GM18951 (cell line): ENCODE data around the gene ELMO1.

Source experiments
- POLR2A ChIP-seq: IDR thresholded peaks from 4 replicates; pipeline ENCODE4 v1.6.1; 2011; ENCODE audit warnings: mild to moderate bottlenecking; ENCODE audit not compliant: insufficient read length, insufficient read depth; ENCODE audit errors: extremely low read depth
- in situ Hi-C: fragments of 300-500 bp; cut with MboI; formaldehyde crosslinking; loops from one replicate; pipeline ENCODE4 v1.12.0; 2022; ENCODE audit warnings: low sequenced_read_pairs, mixed read lengths, inconsistent platforms; ENCODE audit not compliant: unreplicated experiment

Gene ELMO1

DNA sequence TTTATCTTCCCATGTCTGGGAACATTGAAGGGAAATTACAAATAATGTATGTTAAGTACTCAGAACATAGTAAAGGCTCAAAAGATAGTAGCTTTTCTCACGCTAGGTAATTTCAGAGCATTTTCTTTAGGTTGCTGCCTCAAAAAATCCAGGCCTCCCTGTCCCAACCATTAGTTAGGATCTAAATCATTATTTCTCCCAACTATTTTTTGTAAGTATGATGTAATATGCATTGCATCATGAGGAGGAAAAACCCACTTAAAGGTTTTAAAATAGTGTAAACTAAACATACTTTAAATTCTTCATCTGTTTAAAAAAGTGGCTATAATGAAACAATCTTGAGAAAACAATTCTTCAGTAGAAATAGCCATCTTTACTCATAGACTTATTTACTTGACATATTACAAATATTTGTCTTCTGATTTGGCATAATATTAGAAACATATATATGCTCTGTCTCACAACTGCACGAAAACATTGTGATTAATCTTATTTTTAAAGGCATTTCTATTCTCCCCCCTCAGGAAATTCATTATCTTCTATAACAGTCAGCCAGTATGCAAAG is 329.3 kb downstream of the ELMO1 start:
- in situ Hi-C loops, result no loop called here
- no peak for TF ChIP-seq POLR2A

DNA sequence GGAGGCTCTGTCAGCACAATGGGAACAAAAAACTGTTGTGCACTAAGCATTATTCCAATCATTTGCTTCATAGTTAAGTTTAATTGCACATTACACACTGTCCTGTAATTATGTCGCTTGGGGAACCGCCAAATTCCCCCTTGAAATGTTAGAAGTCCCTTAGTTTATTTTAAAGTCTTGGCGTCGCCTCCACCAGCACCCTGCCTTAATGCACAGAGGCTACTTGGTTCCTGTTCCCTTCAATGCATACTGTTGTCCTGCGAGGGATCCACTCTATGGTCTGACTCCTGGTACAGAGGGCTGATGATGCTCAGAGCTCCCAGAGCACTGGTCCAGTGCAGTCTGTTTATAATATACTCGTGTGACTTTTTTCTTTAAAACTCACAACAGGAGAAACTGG is 330.7 kb downstream of the ELMO1 start:
- no peak for TF ChIP-seq POLR2A
- in situ Hi-C loops, result no loop called here

DNA sequence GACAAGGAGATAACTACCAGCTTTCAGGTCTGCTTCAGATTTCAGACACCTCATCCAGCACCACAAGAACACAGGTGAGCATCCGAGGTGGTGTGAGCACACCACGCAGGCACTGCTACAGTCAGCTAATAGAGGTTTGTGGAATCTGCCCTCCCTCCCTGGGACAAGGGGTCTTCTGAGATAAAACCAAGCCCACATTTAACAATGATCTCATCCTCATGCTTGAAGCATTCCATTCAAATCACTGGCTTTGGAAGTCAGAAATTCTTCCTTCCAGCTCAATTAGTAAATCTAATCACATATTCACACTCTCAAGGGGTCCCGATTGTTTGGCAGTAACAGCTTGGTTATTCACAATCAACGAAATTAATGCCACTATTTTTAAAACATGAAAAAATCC is 331.4 kb downstream of the ELMO1 start:
- no peak for TF ChIP-seq POLR2A

DNA sequence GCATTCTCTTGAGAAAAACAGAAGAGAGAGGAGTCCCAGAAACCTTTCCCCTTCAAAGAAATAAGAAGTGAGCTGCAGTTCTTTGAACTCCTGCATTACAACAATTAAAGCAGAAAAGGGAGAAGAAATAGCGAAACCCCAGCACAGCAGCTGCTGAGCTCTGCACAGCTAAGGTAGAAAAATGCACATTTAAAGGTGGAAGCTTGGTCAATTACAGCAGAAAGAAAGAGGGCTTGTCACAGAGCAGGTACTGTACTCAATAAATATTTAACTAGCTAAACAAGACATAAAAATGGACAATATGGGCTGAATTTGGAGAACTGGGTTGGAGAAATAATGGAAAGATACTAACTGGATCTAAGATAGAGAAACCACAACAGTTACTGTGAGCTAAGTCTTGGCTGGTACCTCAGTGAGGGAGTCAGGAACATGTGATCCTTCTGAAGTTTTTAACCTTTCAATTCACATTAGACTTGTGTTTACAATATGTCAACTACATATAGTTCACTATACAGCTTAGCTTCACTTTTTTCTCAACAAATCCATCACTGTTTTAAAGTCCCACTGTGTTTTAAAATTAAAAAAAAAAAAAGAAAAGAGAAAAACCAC is 332.5 kb downstream of the ELMO1 start:
- no peak for TF ChIP-seq POLR2A
- in situ Hi-C loops, result no loop called here

More for the DNA sequence above, 331.4 kb downstream of the ELMO1 start:
- in situ Hi-C loops, result no loop called here

DNA sequence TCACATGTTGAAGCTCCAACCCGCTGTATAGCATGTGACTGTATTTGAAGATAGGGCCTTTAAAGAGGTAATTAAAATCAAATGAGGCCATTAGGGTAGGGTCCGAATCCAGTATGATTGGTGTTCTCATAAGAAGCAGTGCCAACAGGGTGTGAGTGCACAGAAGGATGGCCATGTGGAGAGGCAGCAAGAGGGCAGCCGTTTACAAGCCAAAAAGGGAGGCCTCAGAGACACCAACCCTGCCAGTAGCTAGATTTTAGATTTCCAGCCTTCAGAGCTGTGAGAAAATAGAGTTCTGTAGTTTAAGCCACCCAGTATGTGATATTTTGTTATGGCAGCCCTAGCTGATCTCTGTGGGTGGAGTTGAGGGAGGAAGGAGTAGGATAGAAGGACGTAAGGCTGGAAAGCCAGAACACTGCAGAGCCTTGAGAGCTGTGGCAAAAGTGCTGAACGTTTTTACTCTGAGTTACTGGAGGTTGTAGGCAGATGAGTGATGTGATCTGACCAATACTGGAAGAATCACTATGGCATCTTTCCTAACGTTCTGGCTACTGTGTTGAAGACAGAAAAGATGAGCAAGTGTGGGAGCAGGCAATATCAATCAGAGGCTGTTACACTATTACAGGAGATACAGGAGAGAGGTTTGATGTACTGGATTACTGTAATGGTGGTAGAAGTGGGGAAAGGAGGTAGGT is 334.9 kb downstream of the ELMO1 start:
- no peak for TF ChIP-seq POLR2A
- in situ Hi-C loops, result no loop called here

DNA sequence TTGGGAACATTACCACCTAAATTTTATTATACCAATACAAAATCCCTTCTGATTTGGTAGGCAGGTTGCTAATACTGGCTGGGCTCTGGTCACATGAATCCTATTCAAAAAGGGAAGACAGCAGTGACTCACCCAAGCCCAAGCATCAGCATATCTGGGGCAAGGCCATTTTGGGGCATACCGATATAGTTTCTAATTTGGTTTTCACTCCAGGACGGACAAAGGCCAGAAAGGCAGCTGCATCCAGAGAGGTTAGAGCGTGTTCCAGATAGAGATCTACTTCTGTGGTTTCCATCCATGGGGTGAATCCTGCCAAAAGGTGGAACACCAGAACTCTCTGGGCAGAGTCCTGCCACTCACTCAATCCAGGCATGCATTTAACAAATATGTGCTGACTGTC is 335.8 kb downstream of the ELMO1 start:
- TF ChIP-seq POLR2A, result no peak
- in situ Hi-C loops, result no loop called here

DNA sequence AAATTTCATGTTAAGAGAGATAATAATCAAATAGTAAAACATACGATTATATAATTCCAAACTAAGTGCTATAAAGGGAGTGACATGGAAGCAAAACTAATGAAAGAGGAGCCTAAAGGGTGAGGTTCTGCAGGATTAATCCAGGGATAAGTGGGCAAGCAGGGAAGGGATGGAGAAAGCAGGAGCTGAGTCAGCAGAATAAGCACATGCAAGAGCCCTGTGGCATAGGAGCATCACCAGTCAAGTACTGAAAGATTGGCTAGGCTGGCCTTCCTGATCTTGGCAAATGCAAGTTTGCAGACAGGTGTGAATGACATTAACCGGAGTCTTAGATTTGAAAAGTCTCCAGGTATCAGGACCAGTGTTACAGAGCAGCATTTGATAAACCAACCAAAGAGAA is 336.4 kb downstream of the ELMO1 start:
- no peak for TF ChIP-seq POLR2A
- in situ Hi-C loops, result no loop called here

DNA sequence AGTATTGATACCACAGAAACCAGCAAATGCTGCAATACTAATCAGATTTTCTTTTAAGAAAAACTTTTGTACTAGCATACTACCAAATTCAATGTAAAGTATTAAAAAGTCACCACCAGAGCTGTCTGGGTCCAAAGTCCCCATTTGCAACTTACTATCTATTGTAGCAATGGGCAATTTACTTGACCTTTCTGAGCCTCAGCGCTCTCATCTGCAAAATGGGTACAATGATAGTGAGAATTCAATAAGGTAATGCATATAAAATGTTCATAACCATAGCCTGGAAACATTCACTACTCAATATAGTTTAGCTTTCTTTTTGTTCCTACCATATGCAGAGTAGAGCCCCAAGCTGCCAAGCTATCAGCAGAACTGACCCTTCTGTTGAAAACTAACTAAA is 337.2 kb downstream of the ELMO1 start:
- no peak for TF ChIP-seq POLR2A
- in situ Hi-C loops, result no loop called here

DNA sequence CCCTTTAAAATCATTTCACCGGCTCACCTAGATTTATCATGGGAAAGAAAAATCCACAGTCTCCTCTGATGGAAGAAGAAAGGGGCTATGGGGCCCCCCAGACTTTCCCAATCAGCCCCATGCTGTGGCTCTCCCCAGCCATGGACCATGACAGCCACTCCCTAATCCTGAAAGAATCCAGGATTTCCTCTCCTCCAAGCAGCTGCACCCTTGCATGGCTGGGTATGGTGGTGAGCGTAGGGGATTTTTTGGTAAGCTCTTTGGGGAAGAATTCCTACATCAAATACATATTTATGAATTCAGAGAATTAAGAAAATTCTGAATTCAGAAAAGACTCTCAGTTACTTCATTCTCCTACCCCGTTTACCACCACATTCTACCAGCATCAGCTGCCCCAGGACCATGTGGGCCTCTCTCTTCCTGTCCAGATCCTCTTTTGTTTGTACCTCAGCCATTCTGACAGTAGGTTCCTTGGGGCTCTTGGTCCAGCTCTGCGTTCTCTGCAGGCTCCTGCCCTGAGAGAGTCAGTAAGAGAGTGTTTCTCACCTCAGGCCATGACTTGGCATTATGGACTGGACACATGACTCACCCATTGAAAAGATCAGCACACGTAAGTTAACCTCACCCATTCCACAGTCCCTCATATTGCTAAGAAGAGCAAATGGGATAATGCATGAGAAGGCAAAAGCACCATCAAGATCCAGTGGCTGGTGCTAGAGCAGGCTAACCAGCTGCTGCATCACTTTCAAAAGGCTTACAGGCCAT is 337.8 kb downstream of the ELMO1 start:
- in situ Hi-C loops, result no loop called here

DNA sequence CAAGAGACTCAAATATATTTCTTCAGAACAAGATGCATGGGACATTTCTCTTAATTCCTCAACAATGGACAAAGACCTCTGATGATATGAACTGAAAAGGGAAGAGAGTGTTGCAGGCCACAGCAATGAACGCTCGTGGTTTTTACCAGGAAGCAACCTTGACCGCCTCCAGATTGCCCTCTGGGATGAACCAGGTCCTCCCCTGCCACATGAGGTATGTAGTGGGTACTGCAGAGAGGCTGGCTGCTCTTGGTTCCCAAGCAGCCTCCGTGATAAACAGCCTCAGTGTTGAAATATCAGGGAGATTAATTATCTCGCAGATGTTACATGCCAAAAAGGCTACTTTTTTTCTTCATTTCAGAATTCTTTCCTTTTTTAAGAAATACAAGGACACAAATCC is 338.8 kb downstream of the ELMO1 start:
- in situ Hi-C loops, result no loop called here
- TF ChIP-seq POLR2A, result no peak

More for the DNA sequence above, 337.8 kb downstream of the ELMO1 start:
- TF ChIP-seq POLR2A, result no peak

DNA sequence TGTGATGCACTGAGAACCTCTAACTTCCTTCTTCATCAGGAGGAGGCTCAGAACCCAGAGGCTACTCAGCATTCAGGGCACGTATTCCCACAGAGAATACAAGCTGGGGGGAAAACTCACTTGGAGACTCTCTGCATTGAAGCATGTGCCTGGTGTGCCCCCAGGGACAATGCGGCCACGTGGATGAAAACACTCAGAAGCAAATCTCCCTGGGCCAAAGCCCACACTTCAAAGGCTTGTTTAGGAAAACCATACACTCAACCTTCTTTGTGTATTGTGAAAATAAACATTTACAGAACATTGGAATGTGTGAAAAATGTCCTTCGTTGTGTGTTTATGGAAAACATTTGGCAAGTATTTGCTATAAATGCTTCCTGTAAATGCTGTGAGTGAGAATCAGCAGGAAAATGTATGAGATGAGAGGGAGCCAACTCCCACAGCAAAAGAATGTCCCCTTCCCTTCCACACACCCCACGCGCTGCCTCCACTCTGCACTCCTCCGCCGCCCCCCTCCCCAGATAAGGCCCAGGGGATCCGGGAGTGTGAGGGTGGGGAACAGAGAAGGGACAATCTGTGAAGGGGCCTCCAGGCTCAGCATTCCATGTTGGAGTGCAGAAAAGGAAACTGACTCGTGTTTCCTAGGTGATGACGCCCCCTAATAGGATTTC is 339.5 kb downstream of the ELMO1 start:
- TF ChIP-seq POLR2A, result no peak
- in situ Hi-C loops, result no loop called here

DNA sequence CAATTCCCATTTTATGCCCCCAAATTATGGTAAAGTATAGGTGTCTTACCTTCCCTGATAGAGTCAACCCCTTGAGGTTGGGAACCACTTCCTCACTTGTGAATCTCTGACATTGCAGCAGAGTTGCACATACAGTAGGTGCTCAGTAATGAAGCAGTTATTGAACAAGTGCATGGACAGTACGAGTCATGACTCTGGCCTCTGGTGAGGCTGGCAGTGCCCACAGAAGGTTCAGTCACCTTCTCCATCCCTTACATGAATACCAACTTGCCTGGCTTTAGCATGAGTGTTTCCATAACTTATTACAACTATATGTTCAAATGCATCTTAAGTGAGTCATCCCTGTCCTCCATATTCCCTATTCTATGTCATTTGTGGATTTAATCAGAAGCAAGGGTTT is 340.0 kb downstream of the ELMO1 start:
- in situ Hi-C loops, result no loop called here
- TF ChIP-seq POLR2A, result no peak
